Upper lobe of left lung (tissue), 4 donors: ENCODE measurements around the gene SAMD3.

ENCODE experiments used
- CTCF ChIP-seq, 6 experiments: fragments of 450-650 bp in 4 of 6; fragments of 200-600 bp in 2 of 6; sonication (generic) in 2 of 6; IDR thresholded peaks; one replicate each; pipeline ENCODE4 v1.5.1; 2016 to 2019; ENCODE audit warnings: antibody characterized with exemption in 6 of 6
- POLR2A ChIP-seq, 4 donors: fragments of 450-650 bp; IDR thresholded peaks; one replicate each; pipeline ENCODE4 v1.5.1; 2016 to 2017; ENCODE audit warnings: antibody characterized with exemption in 4 of 4, mild to moderate bottlenecking in 2 of 4
- POLR2AphosphoS5 ChIP-seq, 2 donors: sonication (generic); formaldehyde crosslinking; IDR thresholded peaks; one replicate each; pipeline ENCODE4 v1.5.1; 2017; ENCODE audit warnings: antibody characterized with exemption in 2 of 2

GRCh38 chr6:130259140-130259539 lies 36.4 kb upstream of the SAMD3 start:
- TF ChIP-seq POLR2AphosphoS5 (IDR thresholded peaks at IDR 0.05) (no peak), CTCF (IDR thresholded peaks at IDR 0.05) (no peak), POLR2A (IDR thresholded peaks at IDR 0.05) (no peak)
